GM23248 (cell line): ENCODE data around the gene DMC1. TPM values are rescaled to one million over a fixed set of nuclear protein-coding genes. Genes with fewer than 3 reads are reported as not detected.
A peak's percentile ranks its signal among the peaks of the same experiment; 100 is the strongest.
"Not testable (repeated sequence)": the region's sequence is repeated elsewhere in the genome, so short reads cannot be mapped to it uniquely, and the experiment has no call there.

Experiments
- DNase-seq: peaks from one replicate; pipeline ENCODE4 v3.0.0-alpha.2; 2015
- H2AFZ ChIP-seq: fragments of 200-600 bp; sonication (generic); 2 replicates; pipeline ENCODE4 v1.6.1; 2016; ENCODE audit warnings: antibody characterized with exemption
- H3F3A ChIP-seq: fragments of 200-600 bp; sonication (generic); 2 replicates; pipeline ENCODE4 v1.6.1; 2016; ENCODE audit warnings: mild to moderate bottlenecking, antibody characterized with exemption, mixed run types; ENCODE audit not compliant: insufficient read depth
- H3K27ac ChIP-seq: fragments of 200-600 bp; sonication (generic); 2 replicates; pipeline ENCODE4 v1.5.1; 2016; ENCODE audit warnings: mild to moderate bottlenecking
- H3K27me3 ChIP-seq: fragments of 200-600 bp; sonication (generic); replicated peaks from 2 replicates; pipeline ENCODE4 v1.6.1; 2016; ENCODE audit warnings: mild to moderate bottlenecking; ENCODE audit not compliant: insufficient read depth
- H3K36me3 ChIP-seq: fragments of 200-600 bp; sonication (generic); 2 replicates; pipeline ENCODE4 v1.6.1; 2016; ENCODE audit warnings: low read depth, mild to moderate bottlenecking
- H3K4me1 ChIP-seq: fragments of 200-600 bp; sonication (generic); 2 replicates; pipeline ENCODE4 v1.6.1; 2016; ENCODE audit warnings: mild to moderate bottlenecking; ENCODE audit not compliant: insufficient read depth
- H3K4me2 ChIP-seq: fragments of 200-600 bp; sonication (generic); one replicate; pipeline ENCODE4 v1.6.1; 2016; ENCODE audit warnings: mild to moderate bottlenecking; ENCODE audit not compliant: unreplicated experiment
- H3K4me3 ChIP-seq: fragments of 200-600 bp; sonication (generic); 2 replicates; pipeline ENCODE4 v1.5.1; 2016; ENCODE audit warnings: mild to moderate bottlenecking
- H3K79me2 ChIP-seq: fragments of 200-600 bp; sonication (generic); 2 replicates; pipeline ENCODE4 v1.6.1; 2016; ENCODE audit warnings: mild to moderate bottlenecking; ENCODE audit not compliant: insufficient read depth
- H3K9ac ChIP-seq: fragments of 200-600 bp; sonication (generic); 2 replicates; pipeline ENCODE4 v1.6.1; 2016; ENCODE audit warnings: mild to moderate bottlenecking
- H3K9me2 ChIP-seq: fragments of 200-600 bp; sonication (generic); 2 replicates; pipeline ENCODE4 v1.6.1; 2016; ENCODE audit warnings: mixed run types, mild to moderate bottlenecking, moderate library complexity; ENCODE audit not compliant: insufficient read depth
- H3K9me3 ChIP-seq: fragments of 200-600 bp; sonication (generic); one replicate; pipeline ENCODE4 v1.6.1; 2017; ENCODE audit warnings: low read depth
- H4K20me1 ChIP-seq: fragments of 200-600 bp; sonication (generic); 2 replicates; pipeline ENCODE4 v1.6.0; 2016; ENCODE audit not compliant: insufficient read depth
- EZH2 ChIP-seq: fragments of 200-600 bp; sonication (generic); IDR thresholded peaks from 2 replicates; pipeline ENCODE4 v1.6.1; 2018; ENCODE audit warnings: antibody characterized with exemption, mild to moderate bottlenecking; ENCODE audit not compliant: insufficient read depth, poor library complexity, severe bottlenecking
- EZH2phosphoT487 ChIP-seq: fragments of 200-600 bp; sonication (generic); IDR thresholded peaks from 2 replicates; pipeline ENCODE4 v1.6.1; 2018; ENCODE audit warnings: antibody characterized with exemption, moderate library complexity, mild to moderate bottlenecking, low read depth; ENCODE audit not compliant: insufficient read depth
- WGBS, 2 experiments: methylation state at CpG; one replicate each; pipeline ENCODE4 v1.1.6; 2015 to 2017; ENCODE audit warnings: low lambda C conversion rate in 2 of 2, low coverage in 1 of 2; ENCODE audit errors: missing lambda C conversion rate in 2 of 2; 5-methylcytosine and 5-hydroxymethylcytosine counted together
- in situ Hi-C: fragments of 300-500 bp; cut with MboI; formaldehyde crosslinking; loops from 2 replicates; pipeline ENCODE4 v1.15.0; 2020
- polyA plus RNA-seq: library from polyadenylated mRNA; unstranded; fragments of >200 nt; fragmentation: Nextera tagmentation; extraction: Ambion mirVana; gene quantifications from 2 replicates; pipeline ENCODE4 v1.2.1, GENCODE V29; 2016
- total RNA-seq: library from RNA; depleted of rRNA; stranded (reverse); fragments of >200 nt; shearing (Covaris generic); gene quantifications from 2 replicates; pipeline ENCODE4 v1.2.3, GENCODE V29; 2014; rRNA removed

Gene DMC1
- total RNA-seq (3.7 and 11.8 TPM in 2 replicates), polyA plus RNA-seq (1.4 and 2.7 TPM in 2 replicates)

- Histone ChIP-seq H3K27me3 (no peaks in the 10 kb centered on the region), H3K4me1 (peaks cover 8% of the 10 kb centered on the region), H3K9me2 (no peaks in the 10 kb centered on the region), H3K9ac (peak within 1 kb of the TSS; percentile 81), H3K9me3 (no peaks in the 10 kb centered on the region), H3F3A (peaks cover 34% of the 10 kb centered on the region; the same call in 1 of the 2 replicates), H4K20me1 (no peaks in the 10 kb centered on the region), H3K4me3 (peak within 1 kb of the TSS; percentile 85), H2AFZ (peak within 1 kb of the TSS; percentile 94), H3K27ac (no peak within 1 kb of the TSS), H3K4me2 (peak within 1 kb of the TSS; percentile 92), H3K79me2 (no peaks in the 10 kb centered on the region), H3K36me3 (no peaks in the 10 kb centered on the region)
- WGBS, 2 experiments: 2% methylated on average over 37 to 61 of the region's 64 CpGs
- TF ChIP-seq EZH2 (no peak), EZH2phosphoT487 (no peak)
- in situ Hi-C loops: loop anchor here (10.0 kb wide), 1 partner anchor 515 kb away; the partner anchor contains the start of gene PICK1
- DNase-seq: peak; percentile 90
Measured at GRCh38 chr22:38569972-38570778, at the start of gene DMC1. TSS of gene DMC1 (minus strand) at chr22:38570183. CDS start at chr22:38568256, 1,927 bp downstream.

GRCh38 chr22:38618682-38619081, 48.7 kb upstream of the DMC1 start:
- Histone ChIP-seq H3F3A (no peaks in the 10 kb centered on the region), H3K4me3 (no peak overlapping the region), H2AFZ (no peak overlapping the region), H4K20me1 (no peaks in the 10 kb centered on the region), H3K79me2 (no peaks in the 10 kb centered on the region), H3K9me2 (no peaks in the 10 kb centered on the region), H3K9ac (no peak overlapping the region), H3K9me3 (no peaks in the 10 kb centered on the region), H3K36me3 (no peaks in the 10 kb centered on the region), H3K27ac (no peak overlapping the region), H3K27me3 (no peaks in the 10 kb centered on the region), H3K4me2 (no peak overlapping the region), H3K4me1 (no peaks in the 10 kb centered on the region)
- no peak for DNase-seq
- WGBS, 2 experiments: 90 to 95% methylated on average over 2 of the region's 2 CpGs
- TF ChIP-seq EZH2: no peak
- TF ChIP-seq EZH2phosphoT487: no peak
- in situ Hi-C loops: no loop called here

GRCh38 chr22:38618258-38618657, 48.3 kb upstream of the DMC1 start:
- H3K9me3 ChIP-seq: no peaks in the 10 kb centered on the region
- no peaks in the 10 kb centered on the region for H3K36me3 ChIP-seq
- H3K27me3 ChIP-seq: no peaks in the 10 kb centered on the region
- no peaks in the 10 kb centered on the region for H3K79me2 ChIP-seq
- 92 to 100% methylated on average over 1 of the region's 1 CpG for WGBS, 2 experiments
- H3K4me2 ChIP-seq: no peak overlapping the region
- H3F3A ChIP-seq: no peaks in the 10 kb centered on the region
- H3K4me1 ChIP-seq: no peaks in the 10 kb centered on the region
- no peak for DNase-seq
- H3K4me3 ChIP-seq: no peak overlapping the region
- no peak overlapping the region for H3K27ac ChIP-seq
- H2AFZ ChIP-seq: no peak overlapping the region
- H3K9me2 ChIP-seq: no peaks in the 10 kb centered on the region
- no peak for TF ChIP-seq EZH2
- H3K9ac ChIP-seq: no peak overlapping the region
- no peaks in the 10 kb centered on the region for H4K20me1 ChIP-seq
- in situ Hi-C loops: no loop called here

- H3K9me2 ChIP-seq, H3K9ac ChIP-seq, H3K4me1 ChIP-seq, H3K27ac ChIP-seq, H3F3A ChIP-seq, DNase-seq, H4K20me1 ChIP-seq, H3K4me3 ChIP-seq, H3K27me3 ChIP-seq, H2AFZ ChIP-seq, H3K9me3 ChIP-seq, H3K79me2 ChIP-seq, H3K4me2 ChIP-seq, H3K36me3 ChIP-seq, in situ Hi-C loops: not testable (repeated sequence)
- WGBS, 2 experiments: 88 to 96% methylated on average over 9 of the region's 9 CpGs
Measured at GRCh38 chr22:38615064-38615405, 45.1 kb upstream of the DMC1 start.
